ENCODE data around the gene NAA16.
"Not testable (repeated sequence)": the region's sequence is repeated elsewhere in the genome, so short reads cannot be mapped to it uniquely, and the experiment has no call there.

NAA16 gene

DNA sequence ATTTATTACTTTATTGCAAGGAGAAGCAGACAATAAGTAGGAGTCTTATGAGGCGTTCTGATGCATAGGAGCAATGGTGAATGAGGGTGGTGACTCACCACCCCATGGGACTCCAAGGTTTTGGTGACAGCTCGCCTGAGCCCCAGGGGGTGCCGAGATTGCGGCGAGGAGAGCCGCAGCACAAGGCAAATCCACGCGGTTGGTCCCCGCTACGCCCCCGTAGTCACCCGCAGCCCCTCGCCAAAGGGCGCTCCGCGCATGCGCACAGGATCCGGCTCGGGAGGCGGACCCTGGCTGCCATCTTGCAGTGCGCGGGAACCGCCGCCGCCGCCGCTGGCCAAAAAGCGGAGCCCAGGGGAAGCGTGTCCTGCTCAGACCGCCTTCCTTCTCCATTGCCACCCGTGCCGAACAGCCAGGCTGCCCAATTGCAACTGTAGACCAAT lies at the start of gene NAA16:
TSS of gene NAA16 (plus strand) at position 305 of the 443 bp plus-strand sequence. CDS start 262 bp downstream, outside the sequence.
- DNase-seq, result peak; percentile 94

DNA sequence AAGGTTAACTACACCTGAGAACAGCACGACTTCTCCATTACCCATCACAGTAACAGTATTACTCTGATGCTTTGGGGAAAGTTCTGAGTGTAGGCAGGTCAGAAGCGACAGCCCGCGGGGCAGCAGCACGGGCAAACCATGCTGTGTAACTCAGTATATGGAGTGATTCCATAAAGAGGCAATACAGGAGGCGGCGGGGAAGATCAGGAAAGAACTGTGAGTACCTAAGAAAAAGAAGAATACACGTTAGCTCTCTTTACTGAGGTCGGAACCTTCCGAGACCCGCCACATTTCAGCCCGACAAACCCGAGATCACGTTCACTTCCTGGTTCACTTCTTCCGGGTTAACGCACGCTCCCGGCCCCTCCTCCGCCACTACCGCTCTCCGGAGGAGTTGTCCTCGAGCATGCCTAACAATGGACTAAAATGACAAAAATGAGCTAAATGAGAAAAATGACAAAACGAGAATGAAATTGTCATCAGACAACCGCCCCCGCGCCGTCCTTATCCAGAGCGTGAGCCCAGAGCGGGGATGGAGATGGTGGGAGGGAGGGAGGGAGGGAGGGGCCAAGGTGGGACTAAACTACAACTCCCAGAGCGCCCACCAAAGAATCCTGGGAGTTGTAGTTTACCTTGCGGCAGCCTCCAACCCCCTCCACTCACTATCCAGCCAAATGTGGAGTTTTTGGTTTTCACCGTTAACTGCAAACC lies 47.7 kb upstream of the NAA16 start, which contains the start of gene MTRF1:
TSS of gene MTRF1 (minus strand) at position 316 of the 711 bp plus-strand sequence. CDS start 2,669 bp downstream, outside the sequence.
- DNase-seq, result peak; percentile 84

DNA sequence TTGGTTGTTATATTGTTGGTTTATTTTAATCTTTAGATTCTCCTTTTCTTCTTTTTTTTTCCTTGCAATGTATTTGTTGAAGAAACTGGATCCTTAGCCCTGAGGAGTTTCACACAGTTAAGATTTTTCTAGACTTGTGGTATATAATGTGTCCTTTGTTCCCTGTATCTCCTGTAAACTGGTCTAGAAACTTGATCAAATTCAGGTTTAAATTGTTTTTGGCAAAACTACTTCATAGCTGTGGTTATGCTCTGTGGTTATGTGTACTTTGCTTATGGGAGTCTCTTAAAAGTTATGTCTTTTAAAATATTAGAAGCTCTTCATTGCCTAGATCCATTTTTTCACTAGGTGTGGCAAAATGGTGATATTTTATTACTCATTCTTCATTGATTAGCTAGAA lies 44.0 kb upstream of the NAA16 start:
- DNase-seq, result no peak

DNA sequence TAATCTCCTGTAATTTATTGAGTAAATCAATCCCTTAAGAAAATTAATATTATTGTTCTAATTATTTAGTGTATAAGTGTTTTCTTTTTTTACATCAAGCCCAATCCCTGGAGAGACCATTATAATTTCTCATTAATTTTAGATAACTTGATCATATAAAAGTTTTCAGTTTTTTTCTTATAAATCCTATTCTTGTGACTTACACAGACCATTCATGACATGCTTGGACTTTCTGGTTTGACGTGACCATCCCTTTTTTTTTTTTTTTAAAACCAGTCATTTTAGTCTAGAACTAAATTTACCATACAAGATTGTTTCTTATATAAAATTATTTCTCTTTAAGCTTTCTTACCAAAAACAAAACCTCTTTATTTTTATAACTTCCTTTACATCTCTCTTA lies 42.3 kb upstream of the NAA16 start:
- no peak for DNase-seq

DNA sequence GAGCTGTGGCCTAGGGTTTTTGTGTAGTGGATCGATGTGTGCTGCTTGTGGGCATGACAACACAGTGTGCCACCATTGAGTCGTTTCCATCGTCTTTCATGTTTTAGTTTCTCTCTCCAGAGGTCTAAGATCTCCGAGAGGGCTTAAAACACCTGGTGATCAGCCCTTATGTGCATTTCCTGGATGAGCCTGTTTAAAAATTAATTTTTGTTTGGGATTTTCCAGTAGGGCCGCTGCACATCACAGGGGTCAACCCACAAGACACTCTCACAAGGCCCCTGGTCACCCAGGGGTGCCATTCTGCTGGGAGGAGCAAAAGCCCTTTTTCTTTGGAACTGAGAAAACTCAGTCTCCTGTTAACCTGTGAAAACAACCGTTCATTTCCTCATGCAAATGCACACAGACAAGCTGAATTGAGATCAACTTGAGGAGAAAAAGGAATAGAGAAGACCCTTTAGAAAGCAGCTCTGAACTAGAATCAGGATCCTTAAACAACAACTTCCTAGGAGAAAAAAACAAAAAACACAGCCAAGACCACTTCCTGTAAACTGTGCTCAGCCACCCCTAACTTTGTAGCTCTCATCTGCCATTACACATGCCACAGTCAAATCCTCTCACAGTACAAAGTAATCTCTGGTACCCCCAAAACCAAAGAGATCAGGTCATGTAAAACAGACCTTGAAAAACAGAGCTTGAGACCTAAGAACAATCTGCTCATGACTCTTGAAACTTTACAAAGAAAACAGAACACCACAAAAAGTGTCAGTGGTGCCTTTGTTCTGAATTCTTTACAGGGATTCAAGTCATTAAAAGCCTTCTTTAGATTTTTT lies 39.4 kb upstream of the NAA16 start:
- DNase-seq, result no peak

DNA sequence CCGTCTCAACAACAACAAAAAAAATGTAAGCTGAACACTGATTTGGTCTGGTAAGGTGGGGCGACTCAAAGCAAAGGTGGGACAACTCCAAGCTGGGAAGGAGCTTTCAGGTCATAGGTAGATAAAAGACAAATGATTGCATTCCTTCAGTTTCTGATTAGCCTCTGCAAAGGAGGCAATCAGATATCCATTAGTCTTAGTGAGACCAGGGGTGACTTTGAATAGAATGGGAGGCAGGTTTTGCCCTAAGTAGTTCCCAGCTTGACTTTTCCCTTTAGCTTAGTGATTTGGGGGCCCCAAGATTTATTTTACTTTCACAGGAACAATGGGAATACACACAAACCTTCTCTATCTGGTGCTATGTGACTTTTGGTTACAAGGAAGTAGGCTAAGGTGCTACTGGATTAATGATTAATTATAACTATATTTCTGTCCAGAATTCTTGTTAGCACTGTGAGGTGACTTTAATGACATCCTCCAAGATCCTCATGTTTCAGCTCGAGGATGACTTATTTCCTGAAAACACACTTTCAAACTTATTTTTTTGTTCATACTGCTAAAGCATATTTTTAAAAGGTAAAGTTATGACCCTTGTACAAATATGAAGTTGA lies 37.1 kb upstream of the NAA16 start:
- DNase-seq, result no peak

DNA sequence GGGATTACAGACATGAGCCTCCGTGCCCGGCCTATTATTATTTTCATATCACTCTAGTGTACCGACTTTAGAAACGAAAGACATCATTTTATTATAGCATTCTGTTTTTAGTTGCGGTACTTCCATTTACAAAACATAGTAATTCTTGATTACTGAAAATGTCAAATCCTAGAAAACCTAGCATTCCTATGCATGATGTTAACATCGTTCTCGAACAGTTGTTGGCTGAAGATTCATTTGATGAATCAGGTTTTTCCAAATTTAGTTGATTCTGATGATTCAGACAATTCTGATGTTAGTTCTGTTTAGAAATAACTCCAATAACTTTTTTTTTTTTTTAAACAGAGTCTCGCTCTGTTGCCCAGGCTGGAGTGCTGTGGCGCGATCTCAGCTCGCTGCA lies 36.2 kb upstream of the NAA16 start:
- DNase-seq, result no peak

DNA sequence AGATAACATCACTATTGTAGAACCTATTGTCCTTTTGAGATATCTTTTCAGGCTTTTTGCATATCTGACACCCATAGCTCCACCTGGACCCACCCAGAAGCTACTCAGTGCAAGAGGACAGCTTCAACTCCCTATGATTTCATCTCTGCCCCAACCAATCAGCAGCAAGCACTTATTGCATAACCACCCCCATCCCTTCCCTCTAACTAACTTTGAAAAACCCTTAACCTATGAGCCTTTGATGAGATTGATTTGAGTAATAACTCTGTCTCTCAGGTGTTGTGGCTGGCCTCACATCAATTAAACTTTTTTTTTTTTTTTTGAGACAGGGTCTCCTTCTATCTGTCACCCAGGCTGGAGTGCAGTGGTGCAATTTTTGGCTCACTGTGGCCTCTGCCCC lies 34.2 kb upstream of the NAA16 start:
- no peak for DNase-seq

DNA sequence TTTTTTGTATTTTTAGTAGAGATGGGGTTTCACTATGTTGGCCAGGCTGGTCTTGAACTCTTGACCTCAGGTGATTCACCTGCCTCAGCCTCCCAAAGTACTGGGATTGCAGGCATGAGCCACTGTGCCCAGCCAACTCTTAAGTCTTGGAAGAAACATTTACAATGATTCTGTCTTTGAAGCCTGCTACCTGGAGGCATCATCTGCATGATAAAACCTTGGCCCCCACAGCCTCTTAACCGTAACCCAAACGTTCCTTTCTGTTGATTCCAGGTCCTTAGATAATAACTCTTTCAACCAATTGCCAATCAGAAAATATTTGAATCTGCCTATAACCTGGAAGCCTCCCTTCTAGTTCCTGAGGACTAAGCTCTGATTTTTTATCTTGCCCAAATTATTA lies 31.9 kb upstream of the NAA16 start:
- DNase-seq, result not testable (repeated sequence)

DNA sequence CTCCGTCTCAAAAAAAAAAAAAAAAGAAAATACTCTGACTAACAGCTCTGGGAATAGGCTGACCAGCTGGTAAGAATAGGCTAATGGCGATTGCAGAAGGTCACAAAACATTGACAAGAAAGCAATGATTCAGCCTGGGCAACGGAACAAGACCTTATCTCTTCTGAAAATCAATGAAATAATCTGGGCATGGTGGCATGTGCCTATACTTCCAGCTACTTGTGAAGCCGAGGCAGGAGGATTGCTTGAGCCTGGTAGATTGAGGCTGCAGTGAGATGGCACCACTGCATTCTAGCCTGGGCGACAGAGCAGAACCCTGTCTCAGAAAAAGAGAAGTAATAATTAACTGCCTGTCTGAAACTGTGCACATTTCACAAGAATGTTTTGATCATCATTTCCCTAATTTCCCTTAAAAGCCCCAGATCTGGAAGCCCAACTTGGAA lies 28.9 kb upstream of the NAA16 start:
- DNase-seq, result no peak

DNA sequence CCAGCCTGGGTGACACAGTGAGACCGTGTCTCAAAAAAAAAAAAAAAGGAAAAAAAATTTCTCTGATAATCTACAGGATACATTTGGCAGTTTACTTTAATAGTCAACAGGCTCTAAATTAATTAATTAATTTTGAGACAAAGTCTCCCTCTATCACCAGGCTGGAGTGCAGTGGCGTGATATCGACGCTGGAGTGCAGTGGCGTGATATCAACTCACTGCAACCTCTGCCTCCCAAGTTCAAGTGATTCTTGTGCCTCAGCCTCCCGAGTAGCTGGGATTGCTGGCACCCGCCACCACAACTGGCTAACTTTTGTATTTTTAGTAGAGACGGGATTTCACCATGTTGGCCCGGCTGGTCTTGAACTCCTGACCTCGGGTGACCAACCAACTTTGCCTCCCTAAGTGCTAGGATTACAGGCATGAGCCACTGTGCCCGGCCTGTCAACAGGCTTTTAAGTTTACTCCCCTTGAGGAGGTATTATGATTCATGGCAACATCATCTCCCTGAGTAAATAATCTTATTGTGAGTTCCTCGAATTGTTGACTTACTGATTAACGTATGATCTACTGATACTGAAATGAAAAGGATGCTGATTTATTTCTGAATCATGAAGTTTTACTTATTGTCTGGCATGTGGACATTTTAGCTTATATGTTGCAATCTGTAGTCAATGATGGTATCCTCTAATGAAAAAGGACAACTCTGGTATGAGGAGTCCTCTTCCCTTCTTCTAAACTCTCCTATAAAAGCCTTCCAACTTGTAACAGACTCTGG lies 26.4 kb upstream of the NAA16 start:
- no peak for DNase-seq

DNA sequence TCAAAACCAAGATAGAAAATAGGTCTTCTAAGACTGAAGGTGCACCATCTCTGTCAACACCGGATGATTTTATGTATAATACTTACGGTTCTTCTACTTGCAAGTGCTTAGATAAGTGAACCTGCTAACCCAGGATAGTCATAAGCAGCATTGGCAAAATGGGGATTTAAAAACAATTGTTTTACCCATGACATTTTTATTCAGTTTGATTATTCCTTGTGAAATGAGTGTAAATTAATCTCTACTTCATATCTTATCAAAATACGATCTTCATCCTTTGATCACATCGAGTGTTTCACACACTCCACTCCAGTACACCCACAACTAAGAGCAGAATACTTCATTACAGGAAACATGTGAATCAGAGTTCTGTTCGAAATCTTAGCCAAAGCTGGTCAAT lies 24.7 kb upstream of the NAA16 start:
- DNase-seq, result no peak

DNA sequence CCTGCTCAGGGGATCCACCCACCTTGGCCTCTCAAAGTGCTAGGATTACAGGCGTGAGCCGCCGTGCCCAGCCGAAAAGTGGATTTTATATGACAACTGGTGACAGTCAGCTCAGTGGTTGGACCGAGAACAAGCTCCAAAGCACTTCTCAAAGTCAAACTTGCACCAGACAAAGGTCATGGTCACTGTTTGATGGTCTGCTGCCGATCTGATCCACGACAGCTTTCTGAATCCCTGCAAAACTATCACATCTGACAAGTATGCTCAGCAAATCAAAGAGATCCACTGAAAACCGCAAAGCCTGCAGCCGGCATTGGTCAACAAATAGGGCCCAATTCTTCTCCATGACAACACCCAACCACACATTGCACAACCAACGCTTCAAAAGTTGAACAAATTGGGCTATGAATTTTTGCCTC lies 21.6 kb upstream of the NAA16 start:
- DNase-seq, result no peak

DNA sequence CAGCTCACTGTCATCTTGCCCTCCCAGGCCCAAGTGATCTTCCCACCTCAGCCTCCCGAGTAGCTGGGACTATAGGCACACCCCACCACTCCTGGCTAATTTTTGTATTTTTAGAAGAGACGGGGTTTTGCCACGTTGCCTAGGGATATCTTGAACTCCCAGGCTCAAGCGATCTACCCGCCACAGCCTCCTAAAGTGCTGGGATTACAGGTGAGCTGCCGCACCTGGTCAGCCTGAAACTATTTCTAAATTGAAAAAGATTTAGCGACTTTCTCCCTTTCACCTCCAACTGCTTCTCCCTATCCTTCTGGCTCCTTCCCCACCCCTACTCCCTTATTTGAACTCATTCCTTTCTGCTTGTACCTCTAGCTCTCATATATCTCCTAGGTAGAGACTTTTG lies 19.8 kb upstream of the NAA16 start:
- no peak for DNase-seq

DNA sequence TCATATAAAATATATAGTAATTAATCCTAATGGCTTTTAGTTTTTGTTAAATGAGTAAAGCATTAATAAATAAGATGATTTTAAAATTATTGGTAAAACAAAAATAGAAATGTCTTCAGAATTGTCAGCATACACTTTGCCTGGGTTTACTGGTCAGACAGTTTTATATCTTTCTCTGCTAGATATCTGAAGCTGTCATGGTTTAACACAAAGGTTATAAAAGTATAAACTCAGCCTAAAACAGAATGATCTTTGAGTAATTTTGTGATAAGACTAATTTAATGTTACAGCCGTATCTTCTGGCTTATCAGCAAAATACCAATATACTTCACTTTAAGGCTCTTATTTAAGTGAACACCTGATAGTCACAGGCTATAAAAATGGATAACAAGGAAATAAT lies 17.8 kb upstream of the NAA16 start:
- DNase-seq, result no peak

DNA sequence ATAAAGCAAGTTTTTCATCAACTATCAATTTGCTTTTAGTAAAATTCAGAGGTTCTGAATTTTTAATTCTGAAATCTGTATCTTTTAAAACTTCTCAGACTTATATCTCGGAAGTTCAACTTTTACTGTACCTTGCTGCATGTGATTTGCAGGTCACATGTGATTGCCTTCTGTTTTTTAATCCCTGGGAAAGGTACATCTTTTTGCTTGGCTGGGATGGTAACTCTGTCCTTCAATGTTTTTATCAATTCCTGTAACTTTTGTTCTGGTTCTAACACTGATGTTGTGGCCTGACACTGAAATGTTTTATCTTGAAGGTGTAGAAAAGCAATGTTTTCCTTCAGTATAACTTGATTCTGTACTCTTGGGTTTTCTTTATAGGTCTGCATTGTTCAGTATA lies 16.2 kb upstream of the NAA16 start:
- no peak for DNase-seq

DNA sequence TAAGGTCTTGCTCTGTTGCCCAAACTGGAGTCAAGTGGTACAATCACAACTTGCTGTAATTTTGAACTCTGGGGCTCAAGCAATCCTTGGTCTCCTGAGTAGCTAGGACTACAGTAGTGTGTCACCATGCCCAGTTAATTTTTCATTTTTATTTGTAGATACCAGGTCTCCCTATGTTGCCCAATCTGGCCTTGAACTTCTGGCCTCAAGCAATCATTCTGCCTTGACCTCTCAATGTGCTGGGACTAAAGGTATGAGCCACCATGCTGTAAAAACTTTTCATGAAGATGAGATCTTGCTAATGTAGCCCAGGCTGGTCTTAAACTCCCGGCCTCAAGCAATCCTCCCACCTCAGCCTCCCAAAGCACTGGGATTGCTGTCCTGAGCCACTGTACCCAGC lies 15.1 kb upstream of the NAA16 start:
- DNase-seq, result no peak

DNA sequence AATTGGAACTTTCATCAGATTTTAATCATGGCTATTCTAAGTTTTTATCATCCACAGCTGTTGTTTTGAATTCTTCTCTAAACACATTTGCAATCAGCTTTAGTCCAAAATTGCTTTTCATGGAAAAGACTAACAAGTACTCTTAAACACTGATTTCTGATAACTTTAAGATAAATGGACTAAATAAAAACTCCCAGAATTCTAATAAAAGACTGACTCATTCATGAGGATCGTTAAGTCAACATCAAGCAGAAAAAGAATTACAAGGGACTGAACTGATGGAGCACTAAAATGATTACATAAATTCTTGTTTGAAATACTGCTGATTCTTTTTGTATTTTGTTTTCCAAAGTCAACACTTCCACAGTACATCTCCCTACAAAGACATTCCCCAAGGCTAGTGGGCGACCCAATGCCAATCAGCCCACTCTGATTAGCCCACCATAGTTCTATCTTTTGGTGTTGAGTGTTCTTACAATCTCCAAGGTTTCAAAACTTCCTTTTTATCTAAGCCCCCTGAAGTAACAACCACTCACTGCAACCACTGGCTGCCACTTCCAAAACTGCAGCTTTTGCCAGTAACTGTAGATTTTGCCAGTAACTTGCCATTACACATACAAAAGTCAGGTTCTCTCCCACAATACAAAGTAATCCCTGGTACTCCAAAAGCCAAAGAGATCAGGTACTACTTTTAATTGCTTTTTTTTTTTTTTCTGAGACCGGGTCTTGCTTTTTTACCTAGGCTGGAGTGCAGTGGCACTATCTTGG lies 14.0 kb upstream of the NAA16 start:
- DNase-seq, result no peak

DNA sequence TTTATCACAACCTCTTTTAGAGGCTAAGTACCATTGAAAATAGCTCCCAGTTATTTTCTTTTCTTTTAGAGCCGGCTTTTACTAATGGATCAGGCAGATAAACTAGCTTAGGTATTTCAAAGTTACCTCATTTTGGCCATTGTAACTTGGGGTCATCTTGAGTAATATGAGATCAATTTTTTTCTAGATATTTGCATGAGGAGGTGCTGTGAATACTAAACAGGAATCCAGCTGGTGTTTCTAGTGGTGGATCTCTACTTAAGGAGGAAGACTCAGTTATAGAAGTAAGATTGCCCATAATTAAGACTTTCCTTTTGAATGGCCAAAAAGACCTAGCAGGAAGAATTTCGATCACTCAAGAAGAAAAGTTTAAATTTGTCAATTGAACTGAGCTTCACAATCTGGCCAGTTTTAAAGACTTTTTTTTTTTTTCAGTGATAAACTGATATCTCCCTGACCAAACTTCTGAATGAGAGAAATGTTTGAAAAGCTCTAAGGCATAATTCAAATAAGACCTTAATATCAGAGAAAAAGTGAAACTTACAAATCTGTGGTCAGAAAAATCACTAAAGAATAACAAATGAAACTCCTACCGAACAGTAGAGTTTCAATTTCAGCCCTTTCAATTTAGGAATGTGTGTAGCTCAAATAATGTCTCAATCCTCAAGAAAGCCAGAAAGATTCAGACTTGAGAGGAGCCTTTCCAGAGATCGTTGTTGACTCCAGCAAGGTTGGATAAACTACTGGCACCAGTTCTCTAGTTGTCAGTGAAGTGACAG lies 11.6 kb upstream of the NAA16 start:
- no peak for DNase-seq

DNA sequence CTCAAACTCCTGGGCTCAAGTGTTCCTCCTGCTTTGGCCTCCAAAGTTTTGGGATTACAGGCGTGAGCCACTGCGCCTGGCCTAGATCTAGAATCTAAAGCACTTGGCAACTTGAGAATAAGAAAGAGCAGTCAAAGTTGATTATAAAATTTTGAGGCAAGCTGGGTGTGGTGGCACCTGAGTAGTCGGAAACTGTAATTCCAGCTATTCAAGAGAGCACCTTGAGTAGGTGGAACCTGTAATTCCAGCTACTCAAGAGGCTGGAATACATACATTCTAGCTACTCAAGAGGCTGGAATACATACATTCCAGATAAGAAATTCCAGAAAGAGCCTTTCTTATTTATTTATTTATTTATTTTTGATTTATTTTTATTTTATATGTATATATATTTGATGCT lies 8.3 kb upstream of the NAA16 start:
- no peak for DNase-seq

DNA sequence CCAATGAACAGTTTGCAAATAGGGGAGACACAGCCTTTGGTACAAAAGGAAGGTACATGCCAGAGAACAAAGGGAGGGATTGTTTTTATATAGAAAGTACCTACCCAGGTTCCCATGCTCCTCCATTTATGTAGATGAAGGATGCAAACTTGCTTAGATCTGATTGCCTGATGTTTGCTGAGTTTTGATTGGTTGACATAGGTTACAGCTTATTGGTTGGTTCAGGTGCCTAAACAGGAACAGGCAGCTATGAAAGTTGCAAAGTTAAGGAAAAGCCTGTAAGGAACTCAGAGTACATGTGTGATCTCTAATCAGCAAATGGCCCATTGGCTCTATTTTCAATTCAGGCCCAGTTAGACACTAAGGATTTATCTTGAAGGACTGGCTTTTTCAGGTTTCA lies 6.5 kb upstream of the NAA16 start:
- no peak for DNase-seq

Measured in stimulated activated naive CD4-positive, alpha-beta T cell treated with Interleukin-2 at 50 U/mL for 16 hours (primary cell).